HG03280 (cell line): ENCODE data around the gene SLC17A7.

Experiments used
- ATAC-seq: cut with Tn5 transposase; IDR thresholded peaks from one replicate; pipeline ENCODE4 v1.9.1; 2021; ENCODE audit warnings: mild to moderate bottlenecking, moderate library complexity; ENCODE audit not compliant: unreplicated experiment

Gene SLC17A7

DNA sequence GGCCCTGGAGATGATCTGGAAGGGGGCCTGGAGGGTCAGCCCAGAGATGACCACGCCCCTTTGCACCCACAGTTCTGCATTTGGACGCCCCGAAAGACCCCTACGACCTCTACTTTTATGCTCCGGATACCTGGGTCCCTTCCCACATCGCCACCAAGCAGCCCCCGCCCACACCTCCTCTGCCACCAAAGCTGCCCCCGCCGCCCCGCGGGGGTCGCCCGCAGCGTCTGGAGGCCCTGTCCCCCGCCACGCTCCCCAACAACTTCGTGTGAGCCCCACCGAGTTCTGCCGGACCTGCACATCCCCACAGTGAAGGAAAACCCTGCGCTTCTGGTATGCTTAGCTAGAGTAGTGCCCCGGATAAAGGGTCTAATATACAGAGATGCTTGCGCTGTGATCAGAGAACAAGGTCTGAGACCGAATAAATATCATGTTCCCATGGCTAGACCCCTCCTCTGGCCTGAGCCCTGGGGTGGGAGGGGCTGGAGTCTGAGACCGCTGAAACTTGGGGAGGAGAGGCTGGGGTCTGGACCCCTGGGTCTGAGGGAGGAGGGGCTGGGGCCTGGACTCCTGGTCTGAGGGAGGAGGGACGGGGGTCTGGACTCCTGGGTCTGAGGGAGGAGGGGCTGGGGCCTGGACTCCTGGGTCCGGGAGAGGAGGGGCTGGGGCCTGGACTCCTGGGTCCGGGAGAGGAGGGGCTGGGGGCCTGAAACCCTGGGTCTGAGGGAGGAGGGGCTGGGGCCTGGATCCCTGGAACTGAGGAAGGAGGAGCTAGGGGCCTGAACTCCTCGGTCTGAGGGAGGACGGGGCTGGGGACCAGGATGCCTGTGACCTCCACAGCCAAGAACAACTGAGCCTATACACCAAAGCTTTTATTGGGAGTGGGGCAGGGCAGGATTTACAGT lies 12.5 kb downstream of the SLC17A7 start:
- no peak for ATAC-seq

DNA sequence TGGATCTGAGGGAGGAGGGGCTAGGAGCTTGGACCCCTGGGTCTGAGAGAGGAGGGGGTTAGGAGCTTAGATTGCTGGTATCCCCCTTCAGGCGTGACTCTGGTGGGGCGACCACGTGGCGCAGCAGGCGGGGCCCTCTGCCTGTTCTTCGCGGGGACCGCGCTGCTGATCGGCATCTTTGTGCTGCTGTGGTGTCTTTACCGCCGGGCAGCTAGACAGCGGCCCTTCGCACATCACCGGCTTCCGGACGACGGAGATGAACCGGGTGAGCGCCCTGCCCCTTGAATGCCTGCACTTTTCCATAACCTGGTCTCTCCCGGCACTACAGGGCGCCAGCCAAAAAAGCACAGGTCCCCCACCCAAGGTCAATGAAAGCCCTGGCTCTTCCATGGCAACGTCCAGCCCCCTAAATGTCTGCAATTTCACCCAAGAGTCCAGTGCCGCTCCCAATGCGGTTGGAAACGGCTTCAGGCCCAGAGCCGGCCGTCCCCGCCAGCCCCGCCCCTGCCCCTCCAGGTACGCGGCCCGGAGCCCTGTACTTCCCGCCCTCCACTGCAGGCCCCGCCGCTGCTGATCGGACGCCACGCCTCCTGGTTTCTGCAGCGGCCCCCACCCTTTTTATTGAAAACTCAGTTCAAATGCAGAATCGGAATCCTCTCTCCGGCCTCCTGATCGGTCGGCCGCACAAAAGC lies 13.3 kb downstream of the SLC17A7 start:
- ATAC-seq = no peak

DNA sequence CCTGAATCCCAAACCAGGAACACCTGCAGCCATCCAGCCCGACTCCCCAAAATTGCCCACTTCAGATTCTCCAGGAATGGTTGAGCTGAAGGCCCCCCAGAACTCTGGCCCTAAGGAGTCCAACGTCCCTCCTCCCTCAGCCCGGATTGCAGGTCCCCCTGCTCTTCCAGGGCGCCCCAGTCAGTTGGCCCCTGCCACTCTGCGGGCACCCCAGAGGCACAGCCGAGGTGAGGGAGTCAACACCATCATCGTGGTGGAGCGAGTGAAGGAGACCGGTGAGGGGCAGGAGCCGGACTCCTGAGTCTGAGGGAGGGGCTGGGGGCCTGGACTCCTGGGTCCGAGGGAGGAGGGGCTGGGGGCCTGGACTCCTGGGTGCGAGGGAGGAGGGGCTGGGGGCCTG lies 14.0 kb downstream of the SLC17A7 start:
- ATAC-seq = no peak

DNA sequence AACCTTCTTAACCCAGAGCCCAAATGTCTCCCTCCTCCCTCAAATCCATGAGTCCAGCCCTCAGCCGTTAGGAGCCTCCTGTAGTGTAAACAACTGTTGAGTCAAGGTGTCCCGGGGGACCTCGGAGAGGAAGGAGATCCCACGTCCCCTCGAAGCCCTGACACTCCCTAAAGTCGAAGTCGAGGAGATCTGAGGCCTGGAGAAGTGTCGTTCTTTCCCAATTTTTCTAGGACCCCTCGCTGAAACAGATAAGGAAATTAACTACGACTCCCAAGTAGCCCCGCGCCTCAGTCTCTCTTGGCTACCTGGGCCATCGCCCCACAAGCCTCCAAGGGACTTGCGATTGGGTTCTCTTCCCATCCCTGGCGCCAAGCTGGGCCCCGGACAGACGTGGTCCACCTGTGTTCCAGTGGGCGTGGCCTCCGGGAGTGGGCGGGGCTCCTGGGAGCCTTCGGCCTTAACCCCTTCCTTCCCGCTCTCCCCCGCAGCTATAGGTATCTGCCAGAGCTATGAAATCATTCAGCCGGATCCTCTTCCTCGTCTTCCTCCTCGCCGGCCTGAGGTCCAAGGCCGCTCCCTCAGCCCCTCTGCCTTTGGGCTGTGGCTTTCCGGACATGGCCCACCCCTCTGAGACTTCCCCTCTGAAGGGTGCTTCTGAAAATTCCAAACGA lies 15.3 kb downstream of the SLC17A7 start:
- ATAC-seq = no peak

DNA sequence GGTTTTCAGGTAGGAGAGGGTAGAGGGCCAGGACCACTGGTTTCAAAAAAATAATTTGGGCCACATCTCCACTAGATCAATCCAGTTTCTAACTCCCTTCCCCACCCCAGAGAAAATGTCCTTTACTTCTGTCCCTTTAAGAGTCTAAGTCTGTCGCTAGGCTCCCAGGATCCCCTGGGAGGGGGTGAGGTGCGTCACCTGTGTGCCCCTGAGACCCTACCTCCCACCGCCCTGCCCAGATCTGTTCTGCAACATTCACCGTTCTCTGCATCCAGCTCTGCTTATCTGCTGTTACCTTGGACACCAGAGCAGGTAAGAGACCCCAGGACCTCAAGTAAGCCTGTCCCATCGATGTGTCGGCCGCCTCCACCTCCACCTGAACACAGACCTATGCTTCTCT lies 16.1 kb downstream of the SLC17A7 start, which contains the start of gene GFY:
Gene GFY (plus strand): TSS at position 211 of the 400 bp plus-strand sequence. CDS start 1,043 bp downstream, outside the sequence.
- ATAC-seq = no peak

DNA sequence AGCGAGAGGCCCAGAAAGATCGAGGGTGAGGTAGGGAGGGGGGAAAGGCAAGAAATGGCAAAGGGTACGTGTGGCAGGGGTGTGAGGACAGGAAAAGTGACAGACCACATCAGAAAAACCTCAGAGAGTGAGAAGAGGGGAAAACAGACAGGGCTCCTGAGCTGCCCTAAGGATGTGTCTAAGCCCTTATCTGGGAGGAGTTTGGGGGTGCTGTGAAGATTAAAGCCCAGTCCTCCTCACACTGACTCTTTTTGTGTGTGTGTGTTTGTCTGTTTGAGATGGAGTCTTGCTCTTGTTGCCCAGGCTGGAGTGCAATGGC lies 17.4 kb downstream of the SLC17A7 start:
- ATAC-seq = no peak

DNA sequence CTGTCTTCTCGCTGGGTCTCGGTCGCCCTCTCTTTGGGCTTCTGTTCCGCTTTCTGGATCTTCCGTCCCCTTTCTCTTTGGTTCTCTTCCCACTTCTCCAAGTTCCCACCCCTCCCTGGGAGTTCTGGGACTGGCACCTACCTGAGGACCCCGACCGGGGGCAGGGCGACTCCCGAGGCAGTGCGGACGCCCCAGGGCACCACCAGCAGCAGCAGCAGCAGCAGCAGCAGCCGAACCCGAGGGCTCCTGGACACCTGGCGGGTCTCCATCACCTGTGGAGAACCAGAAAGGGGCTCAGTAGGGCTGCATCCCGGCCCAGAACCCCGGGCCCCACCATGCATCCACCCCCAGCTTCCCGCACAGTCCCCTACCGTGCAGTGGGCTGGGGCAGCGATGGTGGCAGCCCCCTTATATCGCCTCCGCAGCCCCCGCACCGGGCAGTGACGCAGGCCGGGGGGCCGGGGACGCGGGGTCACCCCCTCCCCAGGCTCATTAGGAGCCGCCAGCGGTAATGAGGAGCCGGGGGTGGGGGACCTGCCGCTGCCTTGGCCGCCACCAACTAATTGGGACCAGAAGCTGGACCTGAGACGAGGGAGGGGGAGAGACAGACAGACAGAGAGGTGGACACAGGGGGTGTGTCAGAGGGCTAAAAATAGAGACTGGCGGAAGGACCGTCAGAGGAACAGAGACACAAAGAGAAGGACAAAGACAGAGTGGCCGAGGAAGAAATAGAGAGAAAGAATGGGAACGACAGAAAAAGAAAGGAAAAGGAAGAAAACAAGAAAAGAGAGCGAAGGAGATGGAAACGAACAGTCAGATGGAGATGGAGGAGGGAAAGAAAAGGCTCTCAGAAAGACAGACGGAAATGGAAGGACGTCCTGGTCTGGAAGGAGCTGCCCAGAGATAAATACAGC lies 18.0 kb downstream of the SLC17A7 start, which contains the start of gene PTH2:
Gene PTH2 (minus strand): TSS at position 371 of the 914 bp plus-strand sequence. CDS start 102 bp downstream, at position 269.
- ATAC-seq = no peak

DNA sequence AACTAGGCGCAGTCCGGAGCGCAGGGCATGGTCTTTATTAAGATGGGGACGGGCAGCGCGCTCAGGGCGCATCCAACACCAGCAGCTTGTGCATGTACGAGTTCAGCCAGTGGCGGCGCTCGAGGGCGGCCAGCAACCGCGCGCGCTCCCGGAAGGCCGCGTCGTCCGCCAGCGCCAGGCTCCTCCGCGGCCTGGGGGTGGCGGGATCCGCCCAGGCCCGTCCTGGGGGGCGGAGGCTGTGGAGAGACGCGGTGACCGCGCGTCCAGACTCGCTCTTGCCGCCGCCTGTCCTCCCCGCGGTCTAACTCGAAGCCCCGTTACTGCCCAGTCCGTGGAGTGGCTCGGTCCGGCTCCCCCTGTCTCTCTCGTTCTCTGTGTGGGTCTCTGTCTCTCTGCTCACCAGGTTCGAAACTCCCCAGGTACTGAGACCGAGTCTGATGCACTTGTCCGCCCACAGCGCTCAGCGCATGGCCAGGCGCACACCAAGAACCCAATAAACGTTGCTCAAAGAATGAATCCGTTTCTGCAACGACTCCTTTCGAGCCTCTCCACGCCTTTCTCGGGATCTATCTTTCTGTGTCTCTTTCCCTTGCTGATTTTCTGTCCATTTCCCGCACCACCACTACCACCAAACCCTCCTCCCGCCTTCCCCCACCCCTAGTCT lies 18.8 kb downstream of the SLC17A7 start:
- ATAC-seq = no peak

DNA sequence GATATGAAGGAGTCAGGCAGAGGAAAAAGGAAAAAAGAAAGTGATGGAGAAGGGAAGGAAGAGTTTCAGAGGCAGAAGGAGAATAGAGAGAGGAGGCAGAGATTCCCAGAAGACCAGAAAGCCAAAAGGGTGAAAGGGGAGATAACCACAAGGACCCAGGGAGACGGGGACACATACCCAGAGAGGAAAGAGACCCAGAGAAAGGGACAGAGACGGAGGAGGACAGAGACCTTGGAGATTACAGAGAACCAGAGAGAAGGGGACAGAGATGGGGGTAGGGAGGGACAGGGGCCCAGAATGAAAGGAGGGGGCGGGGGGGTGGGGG lies 19.5 kb downstream of the SLC17A7 start:
- ATAC-seq = no peak

DNA sequence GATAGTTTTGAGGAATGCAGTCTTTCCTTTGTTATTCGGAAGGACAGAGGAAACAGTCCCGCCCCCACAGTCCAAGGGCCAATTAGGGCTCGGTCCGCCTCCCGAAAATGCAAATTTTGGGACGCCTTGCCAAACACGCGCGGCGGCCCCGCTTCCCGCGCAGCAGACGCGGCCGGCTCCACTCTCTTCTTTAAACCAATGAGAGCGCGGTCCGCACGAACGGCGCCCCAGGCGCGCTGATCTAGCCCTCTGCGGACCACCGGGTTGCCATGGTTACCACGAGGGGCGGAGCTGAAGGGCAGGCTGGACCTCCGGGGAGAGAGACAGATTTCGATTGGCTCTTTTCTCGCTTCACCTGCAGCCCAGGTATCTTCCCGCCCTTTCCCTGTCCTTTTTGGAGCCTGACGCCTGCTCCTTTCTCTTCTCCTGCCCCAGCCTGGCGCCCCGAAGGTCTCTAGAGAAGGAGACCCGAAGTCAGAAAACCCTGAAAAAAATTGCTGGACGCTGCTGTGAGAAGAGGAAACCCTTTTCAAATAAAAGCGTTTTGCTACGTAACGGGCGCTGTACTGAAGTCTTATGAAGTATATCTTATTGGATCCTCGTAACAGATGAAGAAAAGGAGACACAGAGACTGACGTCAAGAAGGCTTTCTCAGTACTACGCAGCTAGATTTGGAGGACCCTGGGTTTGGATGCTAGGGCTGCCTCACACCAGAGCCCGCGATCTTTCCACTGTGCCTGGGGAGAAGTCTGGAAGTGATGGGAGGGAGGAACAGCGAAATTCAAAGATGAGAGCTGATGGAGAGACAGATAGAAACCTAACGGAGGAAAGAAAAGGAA lies 20.1 kb downstream of the SLC17A7 start:
- no peak for ATAC-seq

DNA sequence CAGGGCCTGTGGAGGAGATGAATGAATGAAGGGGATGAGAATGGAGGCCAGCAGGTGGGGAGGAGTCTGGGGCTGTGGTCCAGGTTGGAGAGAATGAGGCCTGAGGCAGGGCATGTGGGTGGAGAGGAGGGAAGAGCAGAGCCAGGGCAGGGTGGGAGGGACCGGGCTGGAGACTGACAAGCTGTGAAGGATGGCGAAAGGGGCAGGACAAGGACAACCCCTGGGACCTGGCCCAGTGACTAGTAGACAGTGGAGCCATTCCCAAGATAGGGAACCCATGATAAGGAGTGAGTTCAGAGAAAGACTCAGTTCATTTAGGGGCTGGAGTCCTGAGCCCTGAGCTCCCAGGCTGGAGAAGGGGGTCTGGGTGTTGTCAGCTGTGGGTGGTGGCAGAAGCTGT lies 21.1 kb downstream of the SLC17A7 start:
- no peak for ATAC-seq

DNA sequence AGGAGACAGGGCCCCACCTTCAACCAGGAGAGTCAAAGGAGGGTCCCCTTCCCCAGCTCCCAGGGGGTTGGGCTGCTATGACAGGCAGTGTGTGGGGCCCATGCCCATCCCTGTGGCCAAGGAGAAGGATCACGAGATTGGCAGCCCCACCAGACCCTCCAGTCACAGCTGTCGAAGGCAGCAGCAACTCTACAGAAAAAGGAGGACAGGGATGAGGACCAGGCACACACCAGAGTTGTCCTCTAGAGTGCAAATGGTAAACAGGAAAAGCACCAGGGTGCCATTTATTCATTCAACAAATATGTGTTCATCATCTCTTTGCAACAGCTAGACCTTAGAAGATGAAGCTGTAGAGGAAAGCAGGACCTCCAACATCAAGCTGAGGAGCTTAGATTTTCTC lies 22.2 kb downstream of the SLC17A7 start:
- ATAC-seq = no peak

DNA sequence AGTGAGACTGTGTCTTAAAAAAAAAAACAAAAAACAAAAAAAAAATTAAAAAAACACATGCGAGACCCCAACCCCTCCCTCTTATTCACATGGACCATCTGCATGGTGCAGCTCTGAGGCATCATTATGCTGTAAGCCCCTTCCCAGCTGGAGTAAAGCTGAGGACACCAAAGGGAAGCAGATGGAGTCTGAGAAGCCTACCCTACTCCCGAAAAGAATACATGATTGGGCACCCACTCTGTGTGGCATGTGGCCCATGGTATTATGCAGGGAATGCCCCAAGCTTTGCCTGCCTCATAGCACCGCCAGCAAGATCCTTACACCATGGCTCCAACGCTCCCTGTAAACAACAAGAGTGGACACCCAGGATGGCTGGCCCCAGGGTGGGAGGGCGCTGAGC lies 22.8 kb downstream of the SLC17A7 start:
- ATAC-seq = no peak

DNA sequence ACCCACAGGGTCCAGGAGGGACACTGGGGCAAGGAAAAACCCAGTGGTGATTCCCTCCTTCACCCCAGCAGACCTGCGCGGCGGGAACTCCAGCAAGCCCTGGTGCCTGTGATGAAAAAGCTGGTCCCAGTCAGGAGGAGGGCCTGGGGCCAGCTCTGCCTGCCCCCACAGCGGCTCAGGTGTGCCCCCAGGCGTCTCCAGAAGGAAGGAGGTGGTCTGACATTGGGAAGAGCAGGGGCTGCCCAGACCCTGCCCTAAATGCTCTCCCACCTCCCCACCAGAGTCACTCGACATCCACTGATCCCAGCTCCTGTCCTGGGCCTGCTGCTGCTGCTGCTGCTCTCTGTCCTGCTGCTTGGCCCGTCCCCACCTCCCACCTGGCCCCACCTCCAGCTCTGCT lies 24.2 kb downstream of the SLC17A7 start:
- no peak for ATAC-seq

DNA sequence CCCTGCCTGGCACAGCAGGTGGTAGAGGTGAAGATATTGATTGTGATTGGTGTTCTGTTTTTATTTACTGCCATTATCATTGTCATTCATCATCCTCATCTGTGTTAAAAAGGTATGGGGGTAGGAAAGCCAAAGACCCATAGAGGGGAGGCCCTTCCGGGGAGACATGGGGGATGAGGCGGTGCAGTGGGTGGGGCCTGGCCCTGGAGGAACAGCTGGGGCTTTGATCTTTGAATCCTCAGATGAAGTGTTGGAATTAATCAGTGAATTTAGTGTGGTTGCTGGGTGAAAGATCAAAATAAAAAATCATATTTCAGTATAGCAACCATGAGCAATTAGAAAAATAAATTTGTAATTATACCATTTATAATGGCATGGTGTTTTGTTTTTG lies 25.5 kb downstream of the SLC17A7 start:
- ATAC-seq = no peak

DNA sequence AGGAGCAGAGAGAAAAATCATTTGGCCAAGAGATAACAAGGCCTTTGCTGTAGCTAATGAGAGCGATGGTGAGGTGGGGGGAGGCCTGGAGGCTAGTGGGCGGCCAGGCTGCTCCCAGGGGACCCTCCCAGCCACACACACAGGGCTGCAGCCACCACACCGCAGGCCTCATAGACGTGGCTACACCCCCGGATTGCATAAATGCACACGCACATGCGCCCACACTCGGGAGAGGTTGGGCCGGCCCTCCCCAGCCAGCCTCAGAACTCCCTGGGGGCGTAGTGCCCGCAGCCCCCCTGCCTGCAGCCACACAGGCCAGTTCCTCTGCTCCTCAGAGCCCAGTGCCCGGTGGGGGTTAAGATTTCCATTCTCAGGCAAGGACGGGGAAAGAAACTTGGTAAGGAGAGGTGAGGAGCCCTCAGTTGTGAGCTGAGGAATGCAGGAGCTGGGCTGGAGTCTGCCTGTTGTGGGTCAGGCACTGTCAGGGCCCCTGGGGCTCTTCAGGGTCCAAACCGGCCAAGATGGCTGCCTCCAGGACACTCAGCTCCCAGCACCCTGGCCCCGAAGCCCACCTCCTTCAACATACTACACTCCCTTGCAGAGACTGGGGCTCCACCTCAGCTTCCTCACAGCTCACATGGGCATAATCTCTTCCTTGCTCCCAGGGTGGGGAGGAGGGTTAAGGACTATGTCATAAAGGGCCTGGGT lies 26.1 kb downstream of the SLC17A7 start:
- no peak for ATAC-seq

DNA sequence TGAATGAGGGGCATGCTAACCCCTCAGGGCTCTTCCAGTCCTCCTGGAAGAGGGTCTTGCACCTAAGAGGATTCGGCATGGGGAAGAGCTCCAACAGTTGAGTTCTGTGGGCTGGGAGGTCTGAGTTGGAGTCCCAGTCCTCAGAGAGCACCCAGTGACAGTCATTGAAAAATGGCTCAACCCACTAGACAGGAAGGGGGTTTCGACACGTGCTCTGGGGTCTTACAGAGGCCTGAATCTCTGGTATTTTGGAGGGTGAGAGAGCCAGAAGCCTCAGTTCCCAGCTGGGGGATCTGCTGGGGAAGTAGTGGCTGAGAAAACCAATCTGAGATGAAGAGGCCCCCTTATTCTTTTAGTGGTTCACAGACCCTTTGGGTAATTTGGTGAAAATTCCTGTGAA lies 27.1 kb downstream of the SLC17A7 start:
- ATAC-seq = no peak

DNA sequence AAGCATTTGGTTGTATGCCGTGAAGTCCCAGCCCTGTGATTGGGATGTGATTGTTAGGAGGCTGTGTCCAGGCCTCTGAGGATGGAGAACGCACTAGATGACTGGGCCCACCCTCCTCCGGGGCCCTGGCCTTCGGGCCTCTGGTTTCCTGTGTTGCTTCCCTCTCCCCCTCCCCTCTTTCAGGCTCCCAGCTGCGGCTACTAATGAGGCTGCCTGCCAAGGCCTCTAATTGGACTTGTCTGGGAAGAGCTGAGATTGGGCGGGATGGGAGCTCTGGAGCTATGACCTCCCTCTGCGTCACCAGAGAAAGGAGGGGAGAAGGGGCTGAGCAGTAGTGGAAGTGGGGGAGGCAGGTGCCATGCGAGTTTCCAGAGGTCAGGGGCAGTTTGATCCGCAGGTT lies 28.0 kb downstream of the SLC17A7 start:
- no peak for ATAC-seq
